Suppressor macrophage (primary cell): ENCODE data around the gene KCNG1.
A peak's percentile ranks its signal among the peaks of the same experiment; 100 is the strongest.
"Not testable (repeated sequence)": the region's sequence is repeated elsewhere in the genome, so short reads cannot be mapped to it uniquely, and the experiment has no call there.

Experiments used
- DNase-seq, 4 experiments: peaks; one replicate each; pipeline ENCODE4 v3.0.0-alpha.2; 2020 to 2022

The KCNG1 gene

GRCh38 chr20:50980851-50981713, 41.8 kb downstream of the KCNG1 start:
- DNase-seq, result peak; percentile 56 to 77 (median 64)

DNA sequence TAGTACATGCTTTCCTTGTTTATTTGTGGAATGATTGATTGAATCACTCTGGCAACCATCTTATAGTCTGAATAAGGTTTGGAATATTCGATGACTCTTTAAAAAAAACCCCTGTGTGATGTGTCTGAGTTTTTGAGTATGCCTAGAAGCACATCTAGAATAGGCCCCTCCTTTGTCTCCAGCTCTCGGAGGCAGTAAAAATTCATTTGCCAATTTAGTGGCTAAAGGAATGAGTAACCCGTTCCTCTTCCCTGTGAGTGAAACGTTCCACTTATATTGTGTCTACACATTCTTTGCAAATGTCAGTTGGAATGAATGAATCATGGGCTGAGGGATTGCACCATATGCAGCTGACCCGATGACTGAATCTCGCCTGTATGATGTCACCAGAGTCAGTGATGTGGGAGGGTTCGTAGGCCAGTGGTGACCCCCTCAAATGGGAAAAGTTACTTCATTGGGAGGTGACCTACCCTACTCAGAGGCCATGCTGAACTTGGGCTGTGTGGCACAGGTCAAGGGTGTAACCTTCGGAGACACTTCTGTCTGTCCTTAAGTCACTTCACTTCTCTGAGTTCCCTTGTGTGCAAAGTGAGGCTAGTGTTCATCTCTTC, 42.7 kb downstream of the KCNG1 start:
- peak; percentile 86 to 95 (median 88) for DNase-seq

DNA sequence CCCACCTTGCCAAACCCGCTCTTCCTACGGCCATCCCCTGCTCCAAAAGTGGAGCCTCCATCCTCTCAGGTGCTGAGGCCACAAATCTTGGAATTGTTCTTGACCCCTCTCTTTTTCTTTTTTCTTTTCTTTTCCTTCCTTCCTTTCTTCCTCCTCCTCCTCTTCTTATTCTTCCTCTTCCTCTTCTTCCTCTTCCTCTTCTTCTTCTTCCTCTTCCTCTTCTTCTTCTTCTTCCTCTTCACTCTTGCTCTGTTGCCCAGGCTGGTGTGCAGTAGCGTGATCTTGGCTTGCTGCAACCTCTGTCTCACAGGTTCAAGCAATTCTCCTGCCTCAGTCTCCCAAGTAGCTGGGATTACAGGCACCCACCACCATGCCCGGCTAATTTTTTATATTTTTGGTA, 44.4 kb downstream of the KCNG1 start:
- DNase-seq, result not testable (repeated sequence)

GRCh38 chr20:50977066-50978021, 45.6 kb downstream of the KCNG1 start:
- no peak for DNase-seq

DNA sequence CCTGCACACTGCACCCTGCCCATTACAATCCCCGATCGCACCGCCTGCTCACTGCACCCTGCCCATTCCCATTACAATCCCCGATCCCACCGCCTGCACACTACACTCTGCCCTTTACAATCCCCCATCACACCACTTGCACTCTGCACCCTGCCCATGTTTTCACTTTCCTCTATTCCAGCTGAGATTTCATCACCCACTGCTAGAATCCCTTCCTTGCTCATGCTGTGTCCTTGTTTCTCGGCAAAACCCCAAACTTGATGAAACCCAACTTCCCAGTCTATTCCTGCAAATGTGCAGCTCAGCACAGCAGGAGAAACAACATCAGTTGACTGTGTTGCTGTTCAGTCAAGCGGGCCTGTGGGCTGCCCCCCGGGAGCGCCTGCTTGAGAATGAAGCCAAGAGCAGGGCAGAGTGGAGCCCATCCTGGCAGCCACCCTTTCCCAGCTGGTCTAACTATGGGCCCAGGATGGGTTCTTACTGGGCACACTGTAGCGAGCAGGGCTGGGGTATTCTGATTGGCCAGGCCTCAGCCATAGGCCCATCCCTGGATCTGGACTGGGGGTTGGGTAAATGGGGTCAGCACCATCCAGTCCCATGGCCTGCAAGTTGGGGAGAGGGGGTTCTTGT, 47.1 kb downstream of the KCNG1 start:
- no peak for DNase-seq

DNA sequence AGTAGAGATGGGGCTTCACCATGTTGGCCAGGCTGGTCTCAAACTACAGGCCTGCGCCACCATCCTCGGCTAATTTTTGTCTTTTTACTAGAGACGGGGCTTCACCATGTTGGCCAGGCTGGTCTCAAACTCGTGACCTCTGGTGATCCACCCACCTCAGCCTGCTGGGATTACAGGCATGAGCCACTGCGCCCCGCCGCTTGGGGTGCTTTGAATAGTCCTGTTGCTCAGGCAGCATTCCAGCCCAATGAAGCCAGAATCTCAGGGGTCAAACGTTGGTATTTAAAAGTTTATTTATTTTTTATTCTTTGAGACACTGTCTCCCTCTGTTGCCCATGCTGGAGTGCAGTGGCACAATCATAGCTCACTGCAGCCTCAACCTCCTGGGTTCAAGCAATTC, 53.0 kb downstream of the KCNG1 start:
- no peak for DNase-seq

DNA sequence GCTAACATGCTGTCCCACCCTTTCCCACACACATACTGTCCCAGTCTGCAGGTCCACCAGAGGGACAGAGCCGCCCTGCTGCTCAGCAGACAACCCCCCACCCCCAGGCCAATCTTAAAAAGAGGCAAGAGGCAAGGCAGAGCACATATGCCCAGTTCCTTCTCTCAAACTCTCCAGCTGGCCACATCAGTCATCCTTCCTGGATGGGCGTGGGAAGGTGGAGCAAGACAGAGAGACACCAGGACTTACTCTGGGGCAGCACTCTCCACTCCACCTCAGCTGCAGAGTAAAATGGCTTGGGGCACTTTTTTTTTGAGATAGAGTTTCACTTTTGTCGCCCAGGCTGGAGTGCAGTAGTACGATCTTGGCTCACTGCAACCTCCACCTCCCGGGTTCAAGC, 53.5 kb downstream of the KCNG1 start:
- peak in 1 of 4 experiments; percentile 8 for DNase-seq

- DNase-seq, result no peak
Measured at GRCh38 chr20:50968289-50968688, 54.6 kb downstream of the KCNG1 start.

DNA sequence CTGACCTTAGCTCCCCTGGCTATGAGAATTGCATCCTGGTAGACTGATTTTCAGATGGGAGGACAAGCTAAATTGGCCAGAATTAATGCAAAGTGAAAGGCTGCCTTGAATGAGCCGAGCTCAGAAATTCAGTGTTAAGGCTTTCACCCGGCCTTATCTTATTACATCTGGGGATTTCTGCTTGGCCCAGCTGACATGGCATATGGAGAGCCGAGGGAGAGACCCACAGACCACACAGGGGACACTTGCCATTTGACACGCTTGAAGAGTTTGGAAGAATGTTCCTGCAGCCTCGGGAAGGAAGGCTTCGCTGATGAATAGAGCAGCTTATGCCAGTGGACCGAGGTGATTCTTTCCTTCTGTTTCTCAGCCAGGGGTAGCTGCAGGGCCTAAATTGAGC, 55.3 kb downstream of the KCNG1 start:
- DNase-seq, result no peak

GRCh38 chr20:50959543-50960126, 63.3 kb downstream of the KCNG1 start:
- no peak for DNase-seq

DNA sequence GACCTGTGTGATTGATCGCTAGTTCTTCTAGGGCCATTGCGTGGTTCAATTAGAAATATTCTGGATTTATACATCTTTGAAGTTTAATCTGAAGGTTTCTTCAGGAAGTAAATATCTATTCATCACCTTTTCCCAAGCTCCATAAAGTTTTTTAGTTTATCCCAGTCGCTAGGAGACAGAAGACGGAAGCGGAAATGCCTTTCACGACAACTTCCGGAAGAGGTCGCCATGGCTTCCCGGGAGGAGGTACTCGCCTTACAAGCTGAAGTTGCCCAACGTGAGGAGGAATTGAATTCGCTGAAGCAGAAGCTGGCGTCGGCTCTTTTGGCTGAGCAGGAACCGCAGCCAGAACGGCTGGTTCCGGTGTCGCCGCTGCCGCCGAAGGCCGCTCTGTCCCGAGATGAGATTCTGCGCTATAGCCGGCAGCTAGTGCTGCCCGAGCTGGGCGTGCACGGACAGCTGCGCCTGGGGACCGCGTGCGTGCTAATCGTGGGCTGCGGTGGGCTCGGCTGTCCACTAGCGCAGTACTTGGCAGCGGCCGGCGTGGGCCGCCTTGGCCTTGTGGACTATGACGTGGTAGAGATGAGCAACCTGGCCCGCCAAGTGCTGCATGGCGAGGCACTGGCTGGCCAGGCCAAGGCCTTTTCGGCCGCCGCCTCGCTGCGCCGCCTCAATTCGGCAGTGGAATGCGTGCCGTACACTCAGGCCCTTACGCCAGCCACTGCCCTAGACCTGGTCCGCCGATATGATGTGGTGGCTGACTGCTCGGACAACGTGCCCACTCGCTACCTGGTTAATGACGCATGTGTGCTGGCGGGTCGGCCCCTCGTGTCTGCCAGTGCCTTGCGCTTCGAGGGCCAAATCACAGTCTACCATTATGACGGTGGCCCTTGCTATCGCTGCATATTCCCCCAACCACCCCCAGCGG, 64.0 kb downstream of the KCNG1 start, which contains the start of gene MOCS3:
Gene MOCS3 (plus strand): TSS at position 204 of the 928 bp plus-strand sequence. CDS start 25 bp downstream, at position 229.
- peak; percentile 95 to 99 (median 96) for DNase-seq

GRCh38 chr20:50957798-50958614, 64.9 kb downstream of the KCNG1 start, which contains the start of gene DPM1:
TSS of gene DPM1 (minus strand) at chr20:50958532. CDS start at chr20:50958523, 9 bp downstream.
- peak; percentile 93 to 97 (median 94) for DNase-seq

GRCh38 chr20:50957276-50957675, 65.6 kb downstream of the KCNG1 start:
- peak in 2 of 4 experiments; percentile 10 to 13 for DNase-seq

DNA sequence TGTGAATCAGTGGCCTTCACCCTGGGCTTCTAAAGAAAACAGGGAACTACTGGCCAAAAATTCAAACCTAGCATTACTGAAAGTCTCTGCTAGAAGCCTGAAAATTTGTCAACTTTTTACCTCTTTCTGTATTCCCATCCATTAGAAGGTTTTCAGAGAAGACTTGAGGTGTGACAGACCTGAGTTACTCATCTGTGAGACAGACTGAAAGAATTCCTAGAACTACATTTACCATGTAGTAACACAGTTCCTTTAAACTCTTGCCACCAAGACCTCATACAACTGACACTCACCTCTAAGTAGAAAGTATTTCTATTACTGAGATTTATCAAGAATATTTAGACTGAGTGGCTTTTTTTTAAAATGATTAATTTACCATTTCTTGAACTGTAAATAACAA, 69.1 kb downstream of the KCNG1 start:
- DNase-seq, result no peak
